MM.1S (cell line): Measurements from ENCODE around the gene LGR5.

Experiments used
- EZH2phosphoT487 ChIP-seq: fragments of 300-600 bp; sonication (generic); IDR thresholded peaks from 2 replicates; pipeline ENCODE4 v1.6.1; 2018; ENCODE audit warnings: antibody characterized with exemption, low read length
- TF ChIP-seq, protein P1 (sequence below): fragments of 300-600 bp; sonication (generic); IDR thresholded peaks from 2 replicates; pipeline ENCODE4 v1.5.1; 2016; ENCODE audit warnings: antibody characterized with exemption, low read length, mixed read lengths

DNA sequence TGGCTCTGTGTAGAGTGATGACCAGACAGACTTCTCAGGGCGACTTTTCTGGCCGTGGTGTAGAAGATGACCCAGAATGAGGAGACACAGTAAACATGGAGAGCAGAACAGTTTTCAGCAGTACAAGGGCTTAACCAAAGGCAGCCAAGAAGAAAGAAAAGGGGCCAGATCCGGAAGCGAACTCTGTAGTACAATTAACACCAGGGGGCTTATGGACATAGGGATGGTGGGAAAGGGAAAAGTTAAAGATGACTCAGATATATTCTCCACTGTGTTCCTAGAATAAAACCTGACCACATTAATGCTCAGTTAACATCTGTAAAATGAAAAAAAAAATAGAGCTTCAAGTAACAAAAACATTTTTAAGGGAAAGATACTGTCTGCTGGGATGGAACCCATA, 60.2 kb downstream of the LGR5 start:
- TF ChIP-seq, protein P1, sequence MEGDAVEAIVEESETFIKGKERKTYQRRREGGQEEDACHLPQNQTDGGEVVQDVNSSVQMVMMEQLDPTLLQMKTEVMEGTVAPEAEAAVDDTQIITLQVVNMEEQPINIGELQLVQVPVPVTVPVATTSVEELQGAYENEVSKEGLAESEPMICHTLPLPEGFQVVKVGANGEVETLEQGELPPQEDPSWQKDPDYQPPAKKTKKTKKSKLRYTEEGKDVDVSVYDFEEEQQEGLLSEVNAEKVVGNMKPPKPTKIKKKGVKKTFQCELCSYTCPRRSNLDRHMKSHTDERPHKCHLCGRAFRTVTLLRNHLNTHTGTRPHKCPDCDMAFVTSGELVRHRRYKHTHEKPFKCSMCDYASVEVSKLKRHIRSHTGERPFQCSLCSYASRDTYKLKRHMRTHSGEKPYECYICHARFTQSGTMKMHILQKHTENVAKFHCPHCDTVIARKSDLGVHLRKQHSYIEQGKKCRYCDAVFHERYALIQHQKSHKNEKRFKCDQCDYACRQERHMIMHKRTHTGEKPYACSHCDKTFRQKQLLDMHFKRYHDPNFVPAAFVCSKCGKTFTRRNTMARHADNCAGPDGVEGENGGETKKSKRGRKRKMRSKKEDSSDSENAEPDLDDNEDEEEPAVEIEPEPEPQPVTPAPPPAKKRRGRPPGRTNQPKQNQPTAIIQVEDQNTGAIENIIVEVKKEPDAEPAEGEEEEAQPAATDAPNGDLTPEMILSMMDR: no peak
- TF ChIP-seq EZH2phosphoT487: no peak
